ENCODE measurements around the gene PPP2R1B.

DNA sequence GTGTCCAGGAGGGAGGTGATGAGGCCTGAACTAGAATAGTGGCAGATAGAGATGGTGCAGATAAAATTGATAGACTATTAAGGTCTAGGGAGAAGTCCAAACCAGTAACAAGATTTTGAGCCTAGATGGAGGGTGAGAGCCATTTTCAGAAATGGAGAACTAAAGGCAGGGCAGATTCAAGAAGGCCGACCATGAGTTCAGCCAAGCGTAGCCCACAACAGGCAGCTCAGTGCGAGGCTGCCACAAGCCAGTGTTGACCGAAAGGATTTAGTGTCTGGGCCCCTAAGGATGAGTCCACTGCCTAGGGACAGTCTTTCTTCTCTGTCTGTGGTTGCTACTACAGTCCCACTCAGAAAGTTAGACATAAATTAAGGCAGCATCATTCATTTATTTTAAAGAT lies 51.7 kb downstream of the PPP2R1B start:
- TF ChIP-seq EP300 (IDR thresholded peaks at IDR 0.05) (no peak), POLR2A (IDR thresholded peaks at IDR 0.05) (no peak)

Data from upper lobe of left lung (tissue), 4 donors.